Measurements from ENCODE around the gene ZNF346.
"Not testable (repeated sequence)": the region's sequence is repeated elsewhere in the genome, so short reads cannot be mapped to it uniquely, and the experiment has no call there.

ZNF346 gene

GRCh38 chr5:177010153-177010552, 12.3 kb upstream of the ZNF346 start:
- DNase-seq: no peak

DNA sequence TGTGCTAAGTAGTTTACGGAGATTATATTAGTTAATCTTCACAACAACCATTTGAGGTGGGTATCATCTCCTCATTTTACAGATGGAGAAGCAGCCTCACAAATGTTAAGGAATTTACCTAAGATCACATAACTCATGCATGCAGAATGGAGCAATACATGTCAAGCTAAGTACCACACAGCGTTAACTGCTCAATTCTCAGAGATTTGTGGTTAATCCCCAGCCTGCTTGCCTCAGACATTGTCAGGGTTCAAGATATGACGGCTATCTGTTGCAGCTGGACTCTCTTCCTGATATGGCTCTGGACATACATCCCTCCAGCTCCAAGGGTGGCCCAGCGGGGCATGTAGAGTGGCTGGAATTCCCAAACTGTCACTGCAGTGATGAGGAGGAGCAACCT, 7.3 kb upstream of the ZNF346 start:
- no peak for DNase-seq

GRCh38 chr5:177018341-177018740, 4.2 kb upstream of the ZNF346 start:
- DNase-seq: no peak

DNA sequence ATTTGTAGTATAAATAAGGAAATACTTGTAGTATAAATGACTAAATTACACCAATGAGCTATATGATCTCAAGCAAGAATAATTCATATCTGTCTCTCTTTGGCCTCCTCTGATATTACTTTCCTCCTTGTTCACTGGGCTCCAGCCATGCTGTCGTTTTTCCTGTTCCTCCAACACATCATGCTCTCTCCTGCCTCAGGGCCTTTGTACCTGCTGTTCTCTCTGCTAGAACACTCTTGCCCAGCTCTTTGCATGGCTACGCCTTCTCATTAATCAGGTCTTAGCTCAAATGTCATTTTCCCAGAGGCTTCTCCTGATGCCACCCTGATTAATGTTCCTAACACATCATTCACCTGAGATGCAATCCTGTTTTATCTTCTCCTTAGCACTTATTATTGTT, 2.5 kb upstream of the ZNF346 start:
- no peak for DNase-seq

DNA sequence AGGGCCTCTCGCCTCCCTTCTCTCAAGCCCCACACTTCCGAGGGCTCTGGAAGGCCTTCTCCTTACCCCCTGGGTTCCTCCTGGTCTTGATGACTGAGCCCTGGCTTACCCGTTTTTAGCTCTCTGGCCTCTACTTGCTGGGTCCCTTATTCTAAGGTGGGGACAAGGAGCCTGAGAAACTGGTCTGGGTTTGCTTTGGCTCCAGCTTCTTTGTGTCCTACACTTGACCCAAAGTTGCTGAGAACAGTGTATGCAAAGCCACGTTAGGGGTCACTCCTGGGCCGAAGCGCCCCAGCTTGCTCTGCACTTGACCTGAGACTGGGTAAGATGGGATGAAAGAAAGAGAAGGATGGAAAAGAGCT, 788 bp downstream of the ZNF346 start:
- DNase-seq: no peak

DNA sequence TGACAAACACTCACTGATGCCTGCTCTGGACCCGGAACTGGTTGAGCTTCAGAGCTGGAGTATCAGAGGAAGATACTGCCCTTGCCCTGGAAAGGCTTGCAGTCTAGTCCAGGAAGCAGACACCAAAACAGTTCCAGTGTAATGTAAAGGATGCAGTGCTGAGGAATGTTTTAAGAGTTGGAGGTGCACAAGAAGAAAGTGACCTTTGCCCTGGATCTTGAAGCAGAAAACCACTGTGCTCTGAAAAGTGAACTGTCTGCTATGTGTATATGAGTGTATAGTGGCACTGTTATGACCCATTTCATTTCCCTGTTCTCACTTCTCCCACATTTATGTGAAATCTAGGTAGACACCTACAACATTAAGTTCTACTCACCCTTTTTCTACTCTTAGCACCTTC, 2.1 kb downstream of the ZNF346 start:
- DNase-seq: no peak

GRCh38 chr5:177025101-177025601, 2.7 kb downstream of the ZNF346 start:
- no peak for DNase-seq

- DNase-seq: no peak
These were observed 5.2 kb downstream of the ZNF346 start for GRCh38 chr5:177027665-177028064.

- no peak for DNase-seq
These were observed 7.0 kb downstream of the ZNF346 start for GRCh38 chr5:177029498-177029897.

DNA sequence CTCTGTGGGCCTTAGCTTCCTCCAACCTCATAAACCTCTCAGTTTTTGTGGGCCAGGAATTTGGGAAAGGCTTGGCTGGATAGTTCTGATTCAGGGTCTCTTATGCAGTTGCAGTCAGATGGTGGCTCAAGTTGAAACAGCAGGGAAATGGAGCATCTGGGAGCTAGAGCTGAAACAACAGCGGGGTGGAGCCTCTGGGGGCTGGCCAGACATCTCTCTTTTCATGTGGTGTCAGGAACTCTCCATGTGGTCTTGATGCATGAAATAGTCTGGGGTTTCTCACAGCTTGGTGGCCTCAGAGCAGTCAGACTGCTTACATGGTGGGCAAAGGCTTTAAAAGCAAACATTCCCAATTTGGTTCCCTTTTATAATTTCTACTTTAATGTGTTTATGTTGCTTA, 13.5 kb downstream of the ZNF346 start:
- no peak for DNase-seq

DNA sequence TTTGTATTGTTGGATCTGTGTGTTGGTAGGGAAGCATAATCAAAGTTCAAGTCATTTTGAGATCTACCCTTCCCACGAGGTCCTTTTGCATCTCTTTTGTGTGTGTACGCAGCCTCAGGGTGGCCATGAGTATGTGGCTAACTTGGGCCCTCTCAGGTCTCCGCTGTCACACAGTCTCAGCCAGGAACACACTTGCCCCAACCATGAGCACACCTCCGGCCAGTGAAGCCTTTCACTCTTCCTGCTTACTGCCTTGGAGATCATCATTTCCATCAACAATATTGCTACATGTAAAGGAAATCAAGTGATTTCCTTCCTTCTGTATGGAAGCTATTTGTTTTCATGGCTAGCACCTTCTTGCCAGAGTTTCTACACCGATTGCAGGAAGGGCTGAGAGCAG, 13.9 kb downstream of the ZNF346 start:
- no peak for DNase-seq

GRCh38 chr5:177036921-177037320, 14.4 kb downstream of the ZNF346 start:
- DNase-seq: no peak

DNA sequence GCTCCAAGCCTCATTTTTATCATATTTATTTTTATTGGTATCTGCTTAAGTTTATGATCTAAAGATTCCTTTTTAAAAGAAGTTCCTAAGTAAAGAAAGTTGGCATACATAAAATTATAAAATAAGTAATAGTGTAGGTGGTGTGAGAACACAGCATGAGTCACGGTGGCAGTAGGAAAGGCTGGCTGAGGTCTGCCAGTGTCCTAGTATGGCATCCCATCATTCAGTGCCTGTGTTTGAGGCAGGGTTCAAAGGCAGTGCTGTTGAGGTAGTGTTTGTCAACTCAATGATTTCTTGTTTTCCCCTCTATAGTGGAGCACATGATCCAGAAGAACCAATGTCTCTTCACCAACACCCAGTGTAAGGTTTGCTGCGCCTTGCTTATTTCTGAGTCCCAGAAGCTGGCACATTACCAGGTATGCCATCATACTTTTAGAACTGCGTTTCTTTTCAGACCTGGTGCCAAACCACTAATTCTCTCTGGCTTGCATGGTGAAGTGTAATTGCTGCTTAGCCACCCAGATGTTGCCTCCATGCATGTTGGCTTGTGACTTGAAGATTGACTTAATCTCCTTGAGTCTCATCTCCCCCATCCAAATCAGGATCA, 18.4 kb downstream of the ZNF346 start:
- no peak for DNase-seq

- DNase-seq: no peak
These were observed 19.4 kb downstream of the ZNF346 start for GRCh38 chr5:177041936-177042335.

DNA sequence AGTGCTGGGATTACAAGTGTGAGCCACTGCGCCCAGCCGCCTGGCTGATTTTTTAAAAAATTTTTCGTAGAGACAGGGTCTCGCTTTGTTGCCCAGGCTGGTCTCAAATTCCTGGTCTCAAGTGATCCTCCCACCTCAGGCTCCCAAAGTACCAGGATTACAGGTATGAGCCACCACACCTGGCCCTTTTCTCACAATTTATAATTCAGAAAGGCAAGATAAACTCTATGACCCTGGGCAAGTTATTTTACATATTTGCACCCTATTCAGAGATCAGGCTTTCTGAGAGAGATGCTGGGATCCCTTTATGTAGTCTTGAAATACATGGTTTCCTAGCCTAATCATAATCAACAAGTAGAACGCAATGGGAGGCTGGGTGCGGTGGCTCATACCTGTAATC, 20.6 kb downstream of the ZNF346 start:
- DNase-seq: no peak

DNA sequence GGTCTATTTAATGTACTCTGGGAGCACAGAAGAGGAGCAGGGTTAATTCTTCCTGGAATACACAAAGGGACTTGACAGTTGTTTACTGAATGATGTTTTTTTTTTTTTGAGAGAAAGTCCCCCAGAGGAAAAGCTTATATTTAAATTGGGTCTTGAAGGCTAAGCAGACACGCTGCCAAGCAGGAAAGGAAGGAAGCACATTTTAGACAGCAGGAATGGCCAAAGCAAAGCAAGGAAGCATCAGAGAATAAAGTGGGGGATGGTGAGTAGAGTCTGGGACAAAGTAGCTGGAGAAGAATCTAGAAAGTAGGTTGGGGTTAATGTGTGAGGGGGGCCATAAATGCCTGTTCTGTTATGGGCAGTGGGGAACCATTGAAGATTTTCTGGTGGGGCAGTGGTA, 21.5 kb downstream of the ZNF346 start:
- no peak for DNase-seq

DNA sequence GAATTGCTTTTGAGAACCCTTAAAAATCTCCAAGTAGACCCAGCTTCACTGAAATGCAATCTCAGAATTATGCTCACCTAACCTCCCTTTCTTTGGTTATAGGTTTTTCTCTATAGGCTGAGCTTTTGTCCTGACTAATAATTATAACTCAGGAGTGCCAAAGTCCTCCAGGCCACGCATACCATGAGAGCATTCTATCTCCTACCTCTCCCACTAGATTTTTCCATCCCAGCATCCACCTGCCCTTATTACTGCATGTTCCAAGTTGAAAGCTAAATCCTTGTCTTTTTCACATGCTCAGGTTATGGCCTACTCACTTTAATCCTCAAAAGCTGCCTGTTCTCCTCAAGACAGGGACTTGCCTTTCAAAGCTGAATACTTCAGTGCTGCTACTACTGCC, 22.1 kb downstream of the ZNF346 start:
- no peak for DNase-seq

DNA sequence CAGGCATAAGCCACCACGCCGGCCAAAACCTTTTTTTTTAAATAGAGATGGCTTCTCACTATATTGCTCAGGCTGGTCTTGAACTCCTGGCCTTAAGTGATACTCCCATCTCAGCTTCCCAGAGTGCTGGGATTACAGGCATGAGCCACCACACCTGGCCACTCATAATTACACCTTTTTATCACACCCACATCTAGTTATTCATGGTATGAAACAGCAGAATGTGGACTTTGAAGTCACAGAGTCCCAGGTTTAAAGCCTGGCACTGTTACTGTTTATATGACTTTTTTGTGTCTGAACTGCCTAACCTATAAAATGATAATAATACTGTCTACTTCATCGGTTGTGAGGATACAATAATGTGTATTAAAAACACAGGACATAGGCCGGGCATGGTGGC, 23.1 kb downstream of the ZNF346 start:
- DNase-seq: no peak

DNA sequence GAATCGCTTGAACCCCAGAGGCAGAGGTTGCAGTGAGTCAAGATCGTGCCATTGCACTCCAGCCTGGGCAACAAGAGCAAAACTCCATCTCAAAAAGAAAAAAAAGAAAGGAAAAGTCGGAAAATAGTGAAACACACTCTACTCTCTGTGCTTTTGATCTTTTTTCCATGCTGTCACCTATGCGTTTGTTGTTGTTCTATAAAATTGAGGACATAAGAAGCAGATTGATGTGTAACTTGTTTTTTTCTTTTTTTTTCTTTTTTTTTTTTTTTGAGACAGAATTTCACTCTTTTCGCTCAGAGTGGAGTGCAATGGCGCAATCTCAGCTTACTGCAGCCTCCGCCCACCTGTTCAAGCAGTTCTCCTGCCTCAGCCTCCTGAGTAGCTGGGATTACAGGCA, 26.0 kb downstream of the ZNF346 start:
- not testable (repeated sequence) for DNase-seq

DNA sequence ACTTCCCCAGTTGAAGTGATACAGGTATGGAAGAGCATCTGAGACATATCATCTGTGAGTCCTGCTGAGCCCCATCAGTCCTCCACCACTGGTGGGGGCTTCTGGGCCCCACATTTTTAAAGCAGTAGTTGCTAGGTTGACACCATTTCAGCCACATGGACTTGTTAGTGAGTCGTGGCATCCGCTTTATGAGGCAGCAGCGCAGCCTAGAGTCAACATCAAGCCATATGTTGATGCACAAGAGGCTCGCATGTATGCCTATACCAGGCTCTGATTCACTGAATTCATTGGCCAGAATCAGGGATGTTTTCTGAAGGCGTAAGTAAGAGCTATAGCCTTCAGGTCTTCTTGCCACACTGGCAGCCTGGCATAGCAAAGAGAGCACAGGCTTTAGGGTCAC, 26.8 kb downstream of the ZNF346 start:
- no peak for DNase-seq

DNA sequence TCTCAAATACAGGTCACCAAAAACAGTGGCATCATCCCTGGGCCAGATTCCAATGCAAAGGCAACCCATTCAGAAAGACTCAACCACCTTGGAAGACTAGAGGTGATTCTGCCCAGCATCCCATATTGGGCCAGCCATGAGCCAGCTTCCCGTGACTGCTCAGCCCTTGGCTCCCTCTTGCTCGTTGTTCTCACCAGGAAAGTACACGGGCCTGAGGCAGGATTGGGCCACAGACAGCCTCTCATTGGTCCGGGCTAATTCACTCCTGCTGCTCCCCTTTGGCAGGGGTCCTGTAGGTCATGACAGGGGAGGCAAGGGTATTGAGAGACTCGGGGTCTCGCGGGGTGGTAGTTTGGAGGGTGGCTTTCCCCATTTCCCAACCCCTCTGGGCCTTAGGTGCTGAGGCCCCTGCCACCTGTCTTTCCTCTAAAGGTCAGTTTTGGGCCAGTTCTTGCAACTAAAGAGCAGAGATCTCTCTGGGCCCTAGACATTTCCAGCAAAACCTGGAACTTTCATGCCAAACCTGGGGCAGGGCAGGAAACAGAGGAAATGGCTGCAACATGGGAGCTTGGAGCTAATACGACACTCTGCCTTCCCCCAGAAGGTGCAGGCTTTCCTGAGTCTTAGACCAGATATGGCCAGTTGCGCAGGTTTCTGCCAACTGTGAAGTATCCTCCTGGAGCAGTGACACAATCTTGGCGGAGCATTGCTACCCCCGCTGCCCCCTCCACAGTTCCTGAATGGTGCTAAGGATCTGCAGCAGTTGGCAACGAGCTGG, 42.2 kb downstream of the ZNF346 start:
- no peak for DNase-seq

DNA sequence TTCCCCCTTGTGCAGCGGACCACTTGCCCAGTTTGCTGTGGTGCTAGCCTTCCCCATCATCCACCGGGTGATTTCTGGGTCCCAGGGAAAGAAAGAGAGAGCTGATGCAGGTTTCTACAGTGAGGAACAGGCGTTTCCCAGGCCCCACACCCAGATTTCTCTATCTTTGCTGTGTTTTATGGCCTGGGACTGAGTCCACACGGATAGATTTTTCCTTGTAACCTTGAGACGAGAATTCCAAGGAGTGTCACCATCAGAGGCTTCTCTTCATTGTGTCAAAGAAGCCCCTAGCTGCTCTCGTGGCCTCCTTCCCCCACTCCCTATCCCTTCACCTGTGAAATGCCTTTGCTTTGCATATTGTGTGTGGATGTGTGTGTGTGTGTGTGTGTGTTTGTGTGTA, 43.0 kb downstream of the ZNF346 start:
- no peak for DNase-seq

GRCh38 chr5:177066224-177066623, 43.7 kb downstream of the ZNF346 start:
- no peak for DNase-seq

DNA sequence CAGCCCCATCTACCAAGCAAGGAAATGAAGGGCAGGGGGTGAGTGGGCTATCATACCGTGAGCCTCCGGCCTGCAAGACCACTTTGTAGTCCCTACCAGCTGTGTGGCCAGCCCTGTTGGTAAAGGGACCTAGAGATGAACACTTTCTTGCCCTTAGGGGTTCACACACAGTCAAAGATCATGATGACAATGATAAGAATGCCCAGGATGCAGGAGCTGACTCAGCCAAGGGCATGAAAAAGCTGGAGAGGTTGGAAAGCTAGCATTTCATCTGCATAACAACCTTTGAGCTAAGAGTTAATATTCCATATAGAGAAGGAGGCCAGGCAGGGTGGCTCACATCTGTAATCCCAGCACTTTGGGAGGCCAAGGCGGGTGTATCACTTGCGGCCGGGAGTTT, 45.0 kb downstream of the ZNF346 start:
- DNase-seq: no peak
